ENCODE data around the gene C12orf43.

C12orf43 gene

GRCh38 chr12:120977531-120978295 is 38.6 kb downstream of the C12orf43 start:
- H3K4me1 ChIP-seq (ENCODE audit: control insufficient read depth, insufficient read depth, low read length): no peaks in the 10 kb centered on the region
- ChIA-PET CTCF (interaction anchor here (0.6 kb wide), 1 partner anchor 517 kb away, joined by 4 read pairs; no protein-coding TSS in a partner anchor), POLR2A (no interaction called here)
- H3K9me3 ChIP-seq (ENCODE audit: control insufficient read depth, insufficient read depth, low read depth, low read length): no peaks in the 10 kb centered on the region
- H3K4me3 ChIP-seq (ENCODE audit: low read depth, low read length): no peak overlapping the region
- H3K36me3 ChIP-seq (ENCODE audit: control insufficient read depth in 2 of 2, insufficient read depth in 1 of 2, low read length in 2 of 2): no peaks in the 10 kb centered on the region
- TF ChIP-seq BCL11B (tag by site-specific recombination; IDR thresholded peaks at IDR 0.05; ENCODE audit: low read depth) (no peak), ZNF596 (tag by site-specific recombination; IDR thresholded peaks at IDR 0.05) (no peak)
- no peak overlapping the region for H3K27ac ChIP-seq (ENCODE audit: extremely low read depth, low read depth, low read length)

GRCh38 chr12:120972870-120973543 is 43.3 kb downstream of the C12orf43 start:
- TF ChIP-seq ZNF335 (tag by site-specific recombination; conservative IDR thresholded peaks at IDR 0.05): peak; percentile 95
- TF ChIP-seq ZNF791 (tag by site-specific recombination; IDR thresholded peaks at IDR 0.05): no peak
- peak; percentile 35; the same call in 1 of the 2 replicates for TF ChIP-seq ZIC2 (tag by site-specific recombination; IDR thresholded peaks at IDR 0.05)
- no peak for TF ChIP-seq ZNF239 (tag by site-specific recombination; IDR thresholded peaks at IDR 0.05)
- peak; percentile 74; the same call in 1 of the 2 replicates for TF ChIP-seq MYNN (tag by site-specific recombination; IDR thresholded peaks at IDR 0.05; ENCODE audit: borderline replicate concordance)
- Histone ChIP-seq H3K9me3 (ENCODE audit: control insufficient read depth, insufficient read depth, low read depth, low read length) (no peaks in the 10 kb centered on the region), H3K27ac (ENCODE audit: extremely low read depth, low read depth, low read length) (no peak overlapping the region), H3K4me3 (ENCODE audit: low read depth, low read length) (no peak overlapping the region), H3K4me1 (ENCODE audit: control insufficient read depth, insufficient read depth, low read length) (no peaks in the 10 kb centered on the region), H3K36me3 (ENCODE audit: control insufficient read depth in 2 of 2, insufficient read depth in 1 of 2, low read length in 2 of 2) (no peaks in the 10 kb centered on the region)
- ChIA-PET CTCF (interaction anchor here (0.6 to 3.5 kb wide), 13 partner anchors 10 to 1471 kb away, joined by 3 to 32 read pairs (median 5); partner anchors contain the start of gene POP5), POLR2A (no interaction called here)

GRCh38 chr12:120971299-120972180 is 44.7 kb downstream of the C12orf43 start:
- no peaks in the 10 kb centered on the region for H3K4me1 ChIP-seq (ENCODE audit: control insufficient read depth, insufficient read depth, low read length)
- TF ChIP-seq ZBTB21 (tag by site-specific recombination; IDR thresholded peaks at IDR 0.05) (0 out of 2 replicates have a peak, but pooled peaks have one; percentile 11), ZNF664 (tag by site-specific recombination; IDR thresholded peaks at IDR 0.05) (peak; percentile 94), PRDM4 (tag by site-specific recombination; IDR thresholded peaks at IDR 0.05) (no peak), ZNF366 (tag by site-specific recombination; conservative IDR thresholded peaks at IDR 0.05) (peak; percentile 85), GLIS1 (tag by site-specific recombination; IDR thresholded peaks at IDR 0.05) (0 out of 2 replicates have a peak, but pooled peaks have one; percentile 8), SCRT2 (tag by site-specific recombination; IDR thresholded peaks at IDR 0.05) (no peak), ZNF654 (tag by site-specific recombination; IDR thresholded peaks at IDR 0.05; ENCODE audit: low read depth) (peak; percentile 80), ZNF513 (tag by site-specific recombination; IDR thresholded peaks at IDR 0.05) (no peak), ZNF623 (tag by site-specific recombination; IDR thresholded peaks at IDR 0.05) (no peak), ZNF830 (tag by site-specific recombination; IDR thresholded peaks at IDR 0.05; ENCODE audit: low read depth) (no peak), ZNF362 (tag by site-specific recombination; IDR thresholded peaks at IDR 0.05) (0 out of 2 replicates have a peak, but pooled peaks have one; percentile 23)
- no peak overlapping the region for H3K27ac ChIP-seq (ENCODE audit: extremely low read depth, low read depth, low read length)
- POLR2A ChIA-PET: interaction anchor here (0.6 to 1.2 kb wide), 4 partner anchors 28 to 475 kb away, joined by 4 to 8 read pairs (median 6); partner anchors contain the start of gene POP5
- H3K4me3 ChIP-seq (ENCODE audit: low read depth, low read length): no peak overlapping the region
- no peaks in the 10 kb centered on the region for H3K9me3 ChIP-seq (ENCODE audit: control insufficient read depth, insufficient read depth, low read depth, low read length)
- CTCF ChIA-PET: interaction anchor here (0.5 to 3.5 kb wide), 57 partner anchors 8 to 647 kb away, joined by 3 to 32 read pairs (median 4); partner anchors contain the start of gene POP5
- no peaks in the 10 kb centered on the region for H3K36me3 ChIP-seq (ENCODE audit: control insufficient read depth in 2 of 2, insufficient read depth in 1 of 2, low read length in 2 of 2)
